Fibroblast of lung (primary cell): ENCODE results near the gene FAM117A. TPM values are rescaled to one million over a fixed set of nuclear protein-coding genes. Genes with fewer than 3 reads are reported as not detected.

Experiments
- DNase-seq, 2 donors: peaks; one replicate each; pipeline versions ENCODE4 v3.0.0 to v3.0.0-alpha.2; 2010; ENCODE audit warnings: low read depth in 2 of 2
- H2AFZ ChIP-seq: 2 replicates; pipeline ENCODE4 v1.5.1; 2012; ENCODE audit warnings: low read length, control low read depth, inconsistent platforms
- H3K27ac ChIP-seq: 2 replicates; pipeline ENCODE4 v1.5.1; 2011; ENCODE audit warnings: low read length, control low read depth; ENCODE audit not compliant: insufficient read depth
- H3K27me3 ChIP-seq: 2 replicates; pipeline ENCODE4 v1.5.1; 2011; ENCODE audit warnings: mild to moderate bottlenecking, low read length; ENCODE audit not compliant: control insufficient read depth, insufficient read depth
- H3K36me3 ChIP-seq: 2 replicates; pipeline ENCODE4 v1.5.1; 2011; ENCODE audit warnings: low read length; ENCODE audit not compliant: control insufficient read depth, insufficient read depth
- H3K4me1 ChIP-seq: 2 replicates; pipeline ENCODE4 v1.5.1; 2011; ENCODE audit warnings: low read length; ENCODE audit not compliant: control insufficient read depth, insufficient read depth; ENCODE audit errors: extremely low read depth
- H3K4me2 ChIP-seq: 2 replicates; pipeline ENCODE4 v1.5.1; 2011; ENCODE audit warnings: low read length, control low read depth; ENCODE audit not compliant: insufficient read depth; ENCODE audit errors: extremely low read depth
- H3K4me3 ChIP-seq, 4 experiments: fragments of 200-600 bp in 1 of 4; sonication (generic) in 1 of 4; replicated peaks in 1 of 4; 2 replicates each; pipeline ENCODE4 v1.5.1; 2011 to 2016; ENCODE audit warnings: low read length in 4 of 4, low read depth in 3 of 4, mild to moderate bottlenecking in 3 of 4, control low read depth in 2 of 4, inconsistent platforms in 1 of 4, mixed read lengths in 1 of 4; ENCODE audit not compliant: insufficient read depth in 1 of 4; ENCODE audit errors: control extremely low read depth in 1 of 4
- H3K79me2 ChIP-seq: 2 replicates; pipeline ENCODE4 v1.5.1; 2012; ENCODE audit warnings: mild to moderate bottlenecking, low read length, inconsistent platforms; ENCODE audit not compliant: control insufficient read depth, insufficient read depth
- H3K9ac ChIP-seq: 2 replicates; pipeline ENCODE4 v1.5.1; 2011; ENCODE audit warnings: mild to moderate bottlenecking, low read length, control low read depth; ENCODE audit not compliant: insufficient read depth
- H3K9me3 ChIP-seq: 2 replicates; pipeline ENCODE4 v1.5.1; 2012; ENCODE audit warnings: low read depth, low read length; ENCODE audit not compliant: control insufficient read depth, insufficient read depth
- H4K20me1 ChIP-seq: 2 replicates; pipeline ENCODE4 v1.5.1; 2011; ENCODE audit warnings: low read length; ENCODE audit not compliant: control insufficient read depth, insufficient read depth; ENCODE audit errors: extremely low read depth
- CTCF ChIP-seq, 2 donors: IDR thresholded peaks in 1 of 2; conservative IDR thresholded peaks in 1 of 2; 1 replicate in 1 of 2; 2 replicates in 1 of 2; pipeline ENCODE4 v1.5.1; 2011 to 2012; ENCODE audit warnings: low read length in 2 of 2, control low read depth in 1 of 2, inconsistent platforms in 1 of 2, low read depth in 1 of 2, mild to moderate bottlenecking in 1 of 2
- EZH2 ChIP-seq: IDR thresholded peaks from 2 replicates; pipeline ENCODE4 v1.5.1; 2012; ENCODE audit warnings: low read length, control low read depth, mild to moderate bottlenecking; ENCODE audit errors: missing control alignments
- polyA plus RNA-seq, 2 donors: library from polyadenylated mRNA; depleted of rRNA in 1 of 2; stranded (reverse) in 1 of 2; unstranded in 1 of 2; fragments of >200 nt; gene quantifications; 2 replicates each; pipeline ENCODE4 v1.2.1, GENCODE V29; 2011 to 2012; ENCODE audit warnings: missing spikeins in 1 of 2
- total RNA-seq: library from RNA; depleted of rRNA; stranded (reverse); fragments of >200 nt; gene quantifications from 2 replicates; pipeline ENCODE4 v1.2.1, GENCODE V29; 2014

Gene FAM117A
- total and polyA plus RNA-seq, 2 donors (not counting 1 experiment from before 2014, with no cell fraction given): 2.4 to 3.3 TPM

DNA sequence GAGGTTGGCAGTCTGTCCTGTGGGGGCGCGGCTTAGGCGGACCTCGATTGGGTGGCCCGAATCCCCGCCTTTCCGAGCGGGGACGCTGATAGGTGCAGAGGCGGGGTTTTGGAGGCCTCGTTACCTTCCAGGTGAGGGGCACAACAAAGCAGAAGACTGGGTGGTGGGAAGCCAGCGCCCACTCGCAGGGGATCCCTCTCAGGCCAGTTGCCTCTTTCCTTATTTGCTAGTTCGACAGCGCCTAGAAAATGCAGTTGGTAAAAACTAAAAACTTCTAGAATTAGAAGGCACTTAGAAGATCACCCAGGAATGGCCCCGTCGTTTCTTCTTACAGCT, 25.3 kb upstream of the FAM117A start:
- Histone ChIP-seq H3K36me3 (peaks cover 4% of the 10 kb centered on the region), H3K4me1 (peaks cover 3% of the 10 kb centered on the region), H2AFZ (no peak overlapping the region), H4K20me1 (no peaks in the 10 kb centered on the region), H3K79me2 (peaks cover 48% of the 10 kb centered on the region), H3K27ac (no peak overlapping the region), H3K9me3 (no peaks in the 10 kb centered on the region), H3K27me3 (no peaks in the 10 kb centered on the region), H3K9ac (no peak overlapping the region), H3K4me2 (peak overlapping the region; percentile 90), H3K4me3 (peak overlapping the region; percentile 48 to 77 (median 66))
- TF ChIP-seq CTCF (conservative IDR thresholded peaks at IDR 0.05 in 1 of 2, IDR thresholded peaks at IDR 0.05 in 1 of 2; ENCODE audit: low read depth in 1 of 2, low read length in 2 of 2) (no peak), EZH2 (no peak)
- DNase-seq: no peak

GRCh38 chr17:49788478-49789242, 24.7 kb upstream of the FAM117A start, which contains the start of gene KAT7:
Gene KAT7, plus strand, starts transcription at chr17:49788681. Its CDS starts 154 bp downstream, at chr17:49788835.
- Histone ChIP-seq H3K4me1 (peaks cover 3% of the 10 kb centered on the region), H3K9ac (peak within 1 kb of the TSS; percentile 99), H2AFZ (peak within 1 kb of the TSS; percentile 85), H3K9me3 (no peaks in the 10 kb centered on the region), H3K36me3 (peaks cover 2% of the 10 kb centered on the region), H4K20me1 (no peaks in the 10 kb centered on the region), H3K27me3 (no peaks in the 10 kb centered on the region), H3K27ac (peak within 1 kb of the TSS; percentile 98), H3K4me2 (peak within 1 kb of the TSS; percentile 90), H3K79me2 (peaks cover 43% of the 10 kb centered on the region), H3K4me3 (peak within 1 kb of the TSS; percentile 69 to 99 (median 76))
- TF ChIP-seq EZH2 (no peak), CTCF (conservative IDR thresholded peaks at IDR 0.05 in 1 of 2, IDR thresholded peaks at IDR 0.05 in 1 of 2; ENCODE audit: low read depth in 1 of 2, low read length in 2 of 2) (no peak)
- DNase-seq: peak; percentile 99 to 100

DNA sequence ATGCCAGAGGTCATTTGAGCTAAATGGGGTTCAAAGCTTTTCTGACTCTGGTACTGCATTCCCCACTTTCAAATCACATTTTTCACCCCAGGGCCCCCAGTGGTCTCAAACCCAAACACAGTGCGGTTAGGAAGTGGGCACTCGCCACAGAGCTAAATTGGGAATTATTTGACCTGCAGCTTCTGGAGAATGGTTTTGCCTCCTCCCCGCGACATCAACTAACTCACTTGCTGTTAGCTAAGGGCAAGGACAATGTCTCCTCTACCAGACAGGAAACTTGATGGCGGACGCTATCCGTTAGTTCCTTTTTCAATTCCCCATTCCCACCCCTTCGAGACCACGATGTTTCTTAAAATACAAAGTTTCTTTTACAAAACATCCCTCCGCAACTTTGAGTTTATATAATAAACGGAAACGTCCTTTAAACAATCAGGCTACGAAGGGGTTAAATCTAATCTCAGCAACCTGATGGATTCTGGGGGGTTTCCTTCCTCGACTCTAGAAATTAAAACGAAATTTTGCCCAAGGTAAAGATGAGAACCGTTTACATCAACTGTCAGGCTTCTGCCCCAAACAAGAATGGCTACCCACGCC, 24.1 kb upstream of the FAM117A start:
- Histone ChIP-seq H3K9me3 (no peaks in the 10 kb centered on the region), H3K9ac (peak overlapping the region; percentile 51), H3K4me1 (peaks cover 3% of the 10 kb centered on the region), H3K36me3 (no peaks in the 10 kb centered on the region), H3K27me3 (no peaks in the 10 kb centered on the region), H4K20me1 (no peaks in the 10 kb centered on the region), H3K27ac (peak overlapping the region; percentile 98), H3K4me2 (peak overlapping the region; percentile 90), H2AFZ (peak overlapping the region; percentile 85), H3K79me2 (peaks cover 37% of the 10 kb centered on the region), H3K4me3 (peak overlapping the region; percentile 69 to 99 (median 73))
- peak in 1 of 2 donors; percentile 25 for DNase-seq
- TF ChIP-seq EZH2 (no peak), CTCF (conservative IDR thresholded peaks at IDR 0.05 in 1 of 2, IDR thresholded peaks at IDR 0.05 in 1 of 2; ENCODE audit: low read depth in 1 of 2, low read length in 2 of 2) (no peak)
